SK-N-SH treated with all-trans-retinoic acid at 6 μM for 48 hours (cell line): ENCODE data around the gene MAP7.
"Not testable (repeated sequence)": the region's sequence is repeated elsewhere in the genome, so short reads cannot be mapped to it uniquely, and the experiment has no call there.

Source experiments
- ATAC-seq: fragments of 200-7000 bp; cut with Tn5 transposase; 3 replicates; pipeline ENCODE4 v1.9.1; 2020; ENCODE audit warnings: mild to moderate bottlenecking, moderate library complexity
- ARNTL ChIP-seq: fragments of 450-650 bp; formaldehyde crosslinking; IDR thresholded peaks from 2 replicates; pipeline ENCODE4 v1.5.0; 2020; ENCODE audit warnings: low read depth, mild to moderate bottlenecking, moderate library complexity, borderline replicate concordance
- BACH2 ChIP-seq: fragments of 250-450 bp; sonication (Bioruptor Pico); IDR thresholded peaks from 2 replicates; pipeline ENCODE4 v1.9.0; 2021; ENCODE audit warnings: mild to moderate bottlenecking, borderline replicate concordance
- CSDC2 ChIP-seq: fragments of 250-450 bp; sonication (Bioruptor Pico); IDR thresholded peaks from 2 replicates; pipeline ENCODE4 v1.5.0; 2020; ENCODE audit warnings: mild to moderate bottlenecking, moderate library complexity
- ESRRG ChIP-seq: fragments of 250-450 bp; sonication (Bioruptor Pico); IDR thresholded peaks from 2 replicates; pipeline ENCODE4 v1.6.1; 2021; ENCODE audit warnings: mild to moderate bottlenecking
- GLIS3 ChIP-seq: fragments of 250-450 bp; sonication (Bioruptor Pico); IDR thresholded peaks from 2 replicates; pipeline ENCODE4 v1.5.0; 2020; ENCODE audit warnings: mild to moderate bottlenecking, moderate library complexity
- ISL1 ChIP-seq: fragments of 250-450 bp; sonication (Bioruptor Pico); IDR thresholded peaks from 2 replicates; pipeline ENCODE4 v2.1.2; 2022; ENCODE audit warnings: mild to moderate bottlenecking, moderate library complexity
- OSR1 ChIP-seq: fragments of 250-450 bp; sonication (Bioruptor Pico); IDR thresholded peaks from 2 replicates; pipeline ENCODE4 v1.8.0; 2022; ENCODE audit warnings: moderate library complexity, mild to moderate bottlenecking, inconsistent platforms
- PPARA ChIP-seq: fragments of 250-450 bp; sonication (Bioruptor Pico); IDR thresholded peaks from 2 replicates; pipeline ENCODE4 v1.5.0; 2020; ENCODE audit warnings: mild to moderate bottlenecking, borderline replicate concordance
- RARB ChIP-seq: fragments of 250-450 bp; sonication (Bioruptor Pico); IDR thresholded peaks from 2 replicates; pipeline ENCODE4 v1.8.0; 2021; ENCODE audit warnings: mild to moderate bottlenecking, moderate library complexity
- SNAI2 ChIP-seq: fragments of 250-450 bp; sonication (Bioruptor Pico); IDR thresholded peaks from 2 replicates; pipeline ENCODE4 v1.5.0; 2020; ENCODE audit warnings: mild to moderate bottlenecking, moderate library complexity
- TCF4 ChIP-seq: fragments of 250-450 bp; sonication (Bioruptor Pico); IDR thresholded peaks from 2 replicates; pipeline ENCODE4 v1.8.0; 2021; ENCODE audit warnings: mild to moderate bottlenecking, moderate library complexity, borderline replicate concordance
- TOX ChIP-seq: fragments of 250-450 bp; sonication (Bioruptor Pico); IDR thresholded peaks from 2 replicates; pipeline ENCODE4 v1.8.0; 2021; ENCODE audit warnings: mild to moderate bottlenecking, moderate library complexity, borderline replicate concordance
- ZC3H10 ChIP-seq: fragments of 250-450 bp; sonication (Bioruptor Pico); IDR thresholded peaks from 2 replicates; pipeline ENCODE4 v1.5.1; 2021; ENCODE audit warnings: mild to moderate bottlenecking, moderate library complexity
- ZFP3 ChIP-seq: fragments of 250-450 bp; sonication (Bioruptor Pico); IDR thresholded peaks from 2 replicates; pipeline ENCODE4 v1.5.0; 2020; ENCODE audit warnings: mild to moderate bottlenecking, moderate library complexity
- ZFP30 ChIP-seq: fragments of 450-650 bp; formaldehyde crosslinking; IDR thresholded peaks from 2 replicates; pipeline ENCODE4 v1.5.0; 2022; ENCODE audit warnings: mild to moderate bottlenecking, moderate library complexity
- ZNF565 ChIP-seq: fragments of 450-650 bp; formaldehyde crosslinking; conservative IDR thresholded peaks from 2 replicates; pipeline ENCODE4 v1.5.0; 2020; ENCODE audit warnings: low read depth, mild to moderate bottlenecking, moderate library complexity
- ZNF70 ChIP-seq: fragments of 450-650 bp; formaldehyde crosslinking; IDR thresholded peaks from 2 replicates; pipeline ENCODE4 v1.5.0; 2020; ENCODE audit warnings: mild to moderate bottlenecking, moderate library complexity
- ZNF8 ChIP-seq: fragments of 450-650 bp; formaldehyde crosslinking; IDR thresholded peaks from 2 replicates; pipeline ENCODE4 v1.5.0; 2020; ENCODE audit warnings: mild to moderate bottlenecking, moderate library complexity
- TF ChIP-seq, protein P1 (sequence below): fragments of 250-450 bp; sonication (Bioruptor Pico); IDR thresholded peaks from 2 replicates; pipeline ENCODE4 v1.8.0; 2020; ENCODE audit warnings: mild to moderate bottlenecking, moderate library complexity, borderline replicate concordance
- TF ChIP-seq, protein P2 (sequence below): fragments of 250-450 bp; sonication (Bioruptor Pico); IDR thresholded peaks from 2 replicates; pipeline ENCODE4 v1.8.0; 2021; ENCODE audit warnings: low read depth, mild to moderate bottlenecking, moderate library complexity, borderline replicate concordance
- TF ChIP-seq, protein P3 (sequence below): fragments of 250-450 bp; sonication (Bioruptor Pico); IDR thresholded peaks from 2 replicates; pipeline ENCODE4 v1.5.1; 2021; ENCODE audit warnings: mild to moderate bottlenecking, moderate library complexity
- TF ChIP-seq, protein P4 (sequence below): fragments of 250-450 bp; sonication (Bioruptor Pico); IDR thresholded peaks from 2 replicates; pipeline ENCODE4 v1.5.0; 2020; ENCODE audit warnings: mild to moderate bottlenecking, moderate library complexity
- TF ChIP-seq, protein P5 (sequence below): fragments of 250-450 bp; sonication (Bioruptor Pico); IDR thresholded peaks from 2 replicates; pipeline ENCODE4 v1.5.1; 2020; ENCODE audit warnings: low read depth, mild to moderate bottlenecking, moderate library complexity

The MAP7 gene

DNA sequence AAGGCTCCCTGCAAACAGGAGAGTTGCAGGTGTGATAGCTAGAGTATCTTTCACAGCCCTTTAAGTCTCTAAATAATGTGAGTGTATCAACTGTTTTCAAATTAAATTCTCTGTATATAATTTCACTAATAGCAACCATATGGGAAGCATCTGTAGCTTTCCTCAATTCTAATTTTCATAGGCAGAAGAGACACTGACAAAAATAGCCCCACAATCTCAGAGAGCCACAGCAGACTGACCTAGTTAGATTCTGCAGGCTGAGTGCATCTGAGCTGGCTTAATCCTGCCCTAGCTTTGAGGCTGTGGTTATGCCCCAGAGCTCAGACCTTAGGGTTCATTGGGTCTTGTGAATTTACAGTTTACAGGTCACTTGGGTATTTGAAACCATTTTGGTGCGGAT, 63.9 kb downstream of the MAP7 start:
- TF ChIP-seq, protein P1, sequence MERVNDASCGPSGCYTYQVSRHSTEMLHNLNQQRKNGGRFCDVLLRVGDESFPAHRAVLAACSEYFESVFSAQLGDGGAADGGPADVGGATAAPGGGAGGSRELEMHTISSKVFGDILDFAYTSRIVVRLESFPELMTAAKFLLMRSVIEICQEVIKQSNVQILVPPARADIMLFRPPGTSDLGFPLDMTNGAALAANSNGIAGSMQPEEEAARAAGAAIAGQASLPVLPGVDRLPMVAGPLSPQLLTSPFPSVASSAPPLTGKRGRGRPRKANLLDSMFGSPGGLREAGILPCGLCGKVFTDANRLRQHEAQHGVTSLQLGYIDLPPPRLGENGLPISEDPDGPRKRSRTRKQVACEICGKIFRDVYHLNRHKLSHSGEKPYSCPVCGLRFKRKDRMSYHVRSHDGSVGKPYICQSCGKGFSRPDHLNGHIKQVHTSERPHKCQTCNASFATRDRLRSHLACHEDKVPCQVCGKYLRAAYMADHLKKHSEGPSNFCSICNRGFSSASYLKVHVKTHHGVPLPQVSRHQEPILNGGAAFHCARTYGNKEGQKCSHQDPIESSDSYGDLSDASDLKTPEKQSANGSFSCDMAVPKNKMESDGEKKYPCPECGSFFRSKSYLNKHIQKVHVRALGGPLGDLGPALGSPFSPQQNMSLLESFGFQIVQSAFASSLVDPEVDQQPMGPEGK (CRISPR knock-in tag): no peak
- TF ChIP-seq, protein P2, sequence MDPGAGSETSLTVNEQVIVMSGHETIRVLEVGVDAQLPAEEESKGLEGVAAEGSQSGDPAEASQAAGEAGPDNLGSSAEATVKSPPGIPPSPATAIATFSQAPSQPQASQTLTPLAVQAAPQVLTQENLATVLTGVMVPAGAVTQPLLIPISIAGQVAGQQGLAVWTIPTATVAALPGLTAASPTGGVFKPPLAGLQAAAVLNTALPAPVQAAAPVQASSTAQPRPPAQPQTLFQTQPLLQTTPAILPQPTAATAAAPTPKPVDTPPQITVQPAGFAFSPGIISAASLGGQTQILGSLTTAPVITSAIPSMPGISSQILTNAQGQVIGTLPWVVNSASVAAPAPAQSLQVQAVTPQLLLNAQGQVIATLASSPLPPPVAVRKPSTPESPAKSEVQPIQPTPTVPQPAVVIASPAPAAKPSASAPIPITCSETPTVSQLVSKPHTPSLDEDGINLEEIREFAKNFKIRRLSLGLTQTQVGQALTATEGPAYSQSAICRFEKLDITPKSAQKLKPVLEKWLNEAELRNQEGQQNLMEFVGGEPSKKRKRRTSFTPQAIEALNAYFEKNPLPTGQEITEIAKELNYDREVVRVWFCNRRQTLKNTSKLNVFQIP (CRISPR knock-in tag): no peak
- TF ChIP-seq TCF4 (CRISPR knock-in tag) (peak; percentile 86), ZFP30 (CRISPR knock-in tag) (no peak), ZNF8 (CRISPR knock-in tag) (no peak), ZFP3 (no peak)
- ATAC-seq: peak; percentile 62; the same call in 1 of the 3 replicates

DNA sequence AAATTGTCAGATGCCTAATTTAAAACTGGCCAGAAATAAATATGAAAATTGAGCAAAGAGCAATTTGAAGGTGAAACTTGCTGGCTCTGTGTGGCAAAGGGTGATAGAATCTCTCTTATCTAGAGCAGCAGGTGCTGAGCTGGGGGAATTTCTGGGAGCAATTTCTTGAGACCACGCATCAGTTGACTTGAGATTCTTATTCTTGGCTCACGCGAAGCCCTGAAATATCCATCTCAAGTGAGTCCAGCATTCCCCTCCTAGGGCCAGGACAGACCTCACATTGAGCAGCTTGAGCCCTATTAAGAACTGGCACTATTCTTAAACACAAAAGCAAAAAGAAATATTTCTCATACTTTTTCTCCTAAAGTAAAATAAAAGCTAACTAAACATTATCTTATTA, 66.3 kb downstream of the MAP7 start:
- TF ChIP-seq ZFP30 (CRISPR knock-in tag) (no peak), ZNF565 (CRISPR knock-in tag) (no peak), RARB (CRISPR knock-in tag) (no peak), ESRRG (CRISPR knock-in tag) (no peak), ZNF70 (CRISPR knock-in tag) (no peak), PPARA (CRISPR knock-in tag) (no peak), SNAI2 (CRISPR knock-in tag) (no peak), BACH2 (CRISPR knock-in tag) (no peak), TCF4 (CRISPR knock-in tag) (no peak), TOX (CRISPR knock-in tag) (no peak), ZC3H10 (CRISPR knock-in tag) (no peak), OSR1 (CRISPR knock-in tag) (no peak), GLIS3 (CRISPR knock-in tag) (no peak), ZNF8 (CRISPR knock-in tag) (no peak), ARNTL (CRISPR knock-in tag) (no peak)
- TF ChIP-seq, protein P1 (CRISPR knock-in tag): no peak
- no peak for ATAC-seq

DNA sequence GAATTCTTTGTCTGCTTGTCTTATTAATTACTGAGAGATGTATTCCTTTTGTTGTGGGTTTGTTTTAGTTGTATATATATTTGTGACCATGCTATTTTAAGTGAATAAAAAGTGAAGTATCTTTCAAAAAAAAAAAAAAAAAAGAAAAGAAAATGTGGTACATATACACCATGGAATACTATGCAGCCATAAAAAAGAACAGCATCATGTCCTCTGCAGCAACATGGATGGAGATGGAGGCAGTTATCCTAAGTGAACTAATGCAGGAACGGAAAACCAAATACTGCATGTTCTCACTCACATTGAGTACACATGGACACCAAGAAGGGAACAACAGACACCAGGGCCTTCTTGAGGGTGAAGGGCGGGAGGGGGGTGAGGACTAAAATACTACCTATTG, 67.2 kb downstream of the MAP7 start:
- ATAC-seq: not testable (repeated sequence)

DNA sequence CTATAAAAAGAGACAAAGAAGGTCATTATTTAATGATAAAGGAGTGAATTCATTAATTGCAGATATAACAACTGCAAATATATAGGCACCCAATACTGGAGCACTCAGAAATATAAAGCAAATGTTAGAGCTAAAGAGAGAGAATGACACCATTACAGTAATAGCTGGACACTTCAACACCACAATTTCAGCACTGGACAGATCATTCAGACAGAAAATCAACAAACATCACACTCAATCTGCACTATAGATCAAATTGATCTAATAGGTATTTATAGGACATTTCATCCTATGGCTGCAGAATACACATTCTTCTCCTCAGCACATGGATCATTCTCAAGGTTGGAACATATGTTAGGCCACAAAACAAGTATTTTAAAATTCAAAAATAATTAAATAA, 72.7 kb downstream of the MAP7 start:
- ATAC-seq: no peak
- TF ChIP-seq BACH2 (CRISPR knock-in tag) (no peak), ESRRG (CRISPR knock-in tag) (no peak), CSDC2 (no peak), ZNF565 (CRISPR knock-in tag) (no peak), ZFP3 (no peak), ZFP30 (CRISPR knock-in tag) (no peak), ZNF8 (CRISPR knock-in tag) (no peak), TOX (CRISPR knock-in tag) (no peak), ZNF70 (CRISPR knock-in tag) (no peak), GLIS3 (CRISPR knock-in tag) (no peak)
- TF ChIP-seq, protein P3, sequence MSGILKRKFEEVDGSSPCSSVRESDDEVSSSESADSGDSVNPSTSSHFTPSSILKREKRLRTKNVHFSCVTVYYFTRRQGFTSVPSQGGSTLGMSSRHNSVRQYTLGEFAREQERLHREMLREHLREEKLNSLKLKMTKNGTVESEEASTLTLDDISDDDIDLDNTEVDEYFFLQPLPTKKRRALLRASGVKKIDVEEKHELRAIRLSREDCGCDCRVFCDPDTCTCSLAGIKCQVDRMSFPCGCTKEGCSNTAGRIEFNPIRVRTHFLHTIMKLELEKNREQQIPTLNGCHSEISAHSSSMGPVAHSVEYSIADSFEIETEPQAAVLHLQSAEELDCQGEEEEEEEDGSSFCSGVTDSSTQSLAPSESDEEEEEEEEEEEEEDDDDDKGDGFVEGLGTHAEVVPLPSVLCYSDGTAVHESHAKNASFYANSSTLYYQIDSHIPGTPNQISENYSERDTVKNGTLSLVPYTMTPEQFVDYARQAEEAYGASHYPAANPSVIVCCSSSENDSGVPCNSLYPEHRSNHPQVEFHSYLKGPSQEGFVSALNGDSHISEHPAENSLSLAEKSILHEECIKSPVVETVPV (CRISPR knock-in tag): no peak

More for the DNA sequence above, 67.2 kb downstream of the MAP7 start:
- TF ChIP-seq ZNF8 (CRISPR knock-in tag): peak; percentile 88
- TF ChIP-seq, all 23 proteins: peak for 1; not testable (repeated sequence) for 22

DNA sequence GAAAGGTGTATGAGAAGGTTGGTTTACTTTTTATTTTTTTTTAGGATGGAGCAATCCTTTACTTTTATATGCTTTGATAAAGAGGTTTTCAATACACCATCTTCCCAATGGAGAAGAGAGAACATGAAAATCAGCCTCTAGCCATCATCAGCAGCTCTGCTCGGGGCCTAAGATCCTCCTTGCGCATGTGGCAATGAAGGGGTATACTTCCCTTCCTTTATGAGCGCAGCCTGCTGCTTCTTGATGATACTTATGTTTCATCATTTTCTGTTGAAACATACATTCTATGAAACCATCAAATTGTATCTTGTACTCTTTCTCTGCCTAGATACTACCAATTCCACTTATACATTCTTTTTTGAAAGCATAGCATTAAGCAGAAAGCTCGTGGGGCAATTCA, 74.5 kb downstream of the MAP7 start:
- no peak for ATAC-seq
- TF ChIP-seq CSDC2: no peak
- no peak for TF ChIP-seq RARB (CRISPR knock-in tag)
- no peak for TF ChIP-seq TOX (CRISPR knock-in tag)
- no peak for TF ChIP-seq ISL1 (CRISPR knock-in tag)
- TF ChIP-seq, protein P4, sequence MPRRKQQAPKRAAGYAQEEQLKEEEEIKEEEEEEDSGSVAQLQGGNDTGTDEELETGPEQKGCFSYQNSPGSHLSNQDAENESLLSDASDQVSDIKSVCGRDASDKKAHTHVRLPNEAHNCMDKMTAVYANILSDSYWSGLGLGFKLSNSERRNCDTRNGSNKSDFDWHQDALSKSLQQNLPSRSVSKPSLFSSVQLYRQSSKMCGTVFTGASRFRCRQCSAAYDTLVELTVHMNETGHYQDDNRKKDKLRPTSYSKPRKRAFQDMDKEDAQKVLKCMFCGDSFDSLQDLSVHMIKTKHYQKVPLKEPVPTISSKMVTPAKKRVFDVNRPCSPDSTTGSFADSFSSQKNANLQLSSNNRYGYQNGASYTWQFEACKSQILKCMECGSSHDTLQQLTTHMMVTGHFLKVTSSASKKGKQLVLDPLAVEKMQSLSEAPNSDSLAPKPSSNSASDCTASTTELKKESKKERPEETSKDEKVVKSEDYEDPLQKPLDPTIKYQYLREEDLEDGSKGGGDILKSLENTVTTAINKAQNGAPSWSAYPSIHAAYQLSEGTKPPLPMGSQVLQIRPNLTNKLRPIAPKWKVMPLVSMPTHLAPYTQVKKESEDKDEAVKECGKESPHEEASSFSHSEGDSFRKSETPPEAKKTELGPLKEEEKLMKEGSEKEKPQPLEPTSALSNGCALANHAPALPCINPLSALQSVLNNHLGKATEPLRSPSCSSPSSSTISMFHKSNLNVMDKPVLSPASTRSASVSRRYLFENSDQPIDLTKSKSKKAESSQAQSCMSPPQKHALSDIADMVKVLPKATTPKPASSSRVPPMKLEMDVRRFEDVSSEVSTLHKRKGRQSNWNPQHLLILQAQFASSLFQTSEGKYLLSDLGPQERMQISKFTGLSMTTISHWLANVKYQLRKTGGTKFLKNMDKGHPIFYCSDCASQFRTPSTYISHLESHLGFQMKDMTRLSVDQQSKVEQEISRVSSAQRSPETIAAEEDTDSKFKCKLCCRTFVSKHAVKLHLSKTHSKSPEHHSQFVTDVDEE (CRISPR knock-in tag): no peak
- TF ChIP-seq, protein P5, sequence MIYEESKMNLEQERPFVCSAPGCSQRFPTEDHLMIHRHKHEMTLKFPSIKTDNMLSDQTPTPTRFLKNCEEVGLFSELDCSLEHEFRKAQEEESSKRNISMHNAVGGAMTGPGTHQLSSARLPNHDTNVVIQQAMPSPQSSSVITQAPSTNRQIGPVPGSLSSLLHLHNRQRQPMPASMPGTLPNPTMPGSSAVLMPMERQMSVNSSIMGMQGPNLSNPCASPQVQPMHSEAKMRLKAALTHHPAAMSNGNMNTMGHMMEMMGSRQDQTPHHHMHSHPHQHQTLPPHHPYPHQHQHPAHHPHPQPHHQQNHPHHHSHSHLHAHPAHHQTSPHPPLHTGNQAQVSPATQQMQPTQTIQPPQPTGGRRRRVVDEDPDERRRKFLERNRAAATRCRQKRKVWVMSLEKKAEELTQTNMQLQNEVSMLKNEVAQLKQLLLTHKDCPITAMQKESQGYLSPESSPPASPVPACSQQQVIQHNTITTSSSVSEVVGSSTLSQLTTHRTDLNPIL (CRISPR knock-in tag): no peak
- TF ChIP-seq OSR1 (CRISPR knock-in tag): no peak
- TF ChIP-seq SNAI2 (CRISPR knock-in tag): no peak
